Liver (tissue), 9 donors: ENCODE data around the gene TMEM61. TPM values are rescaled to one million over a fixed set of nuclear protein-coding genes. Genes with fewer than 3 reads are reported as not detected.

Source experiments
- DNase-seq: peaks from one replicate; pipeline ENCODE4 v3.0.0-alpha.2; 2017; ENCODE audit warnings: low spot score
- H3K27ac ChIP-seq, 2 donors: one replicate each; pipeline ENCODE4 v1.7.0; 2013; ENCODE audit warnings: inconsistent platforms in 2 of 2, low read length in 2 of 2, control low read depth in 1 of 2, low read depth in 1 of 2, mild to moderate bottlenecking in 1 of 2
- H3K27me3 ChIP-seq, 4 donors: one replicate each; pipeline versions ENCODE4 v1.6.1 to v1.7.0; 2013; ENCODE audit warnings: low read length in 3 of 4, inconsistent platforms in 1 of 4, mild to moderate bottlenecking in 1 of 4, moderate library complexity in 1 of 4; ENCODE audit not compliant: control insufficient read depth in 4 of 4, insufficient read depth in 4 of 4
- H3K36me3 ChIP-seq, 4 donors: one replicate each; pipeline versions ENCODE4 v1.6.1 to v1.7.0; 2013; ENCODE audit warnings: low read length in 3 of 4, mild to moderate bottlenecking in 3 of 4, low read depth in 1 of 4, moderate library complexity in 1 of 4; ENCODE audit not compliant: control insufficient read depth in 4 of 4, insufficient read depth in 3 of 4
- H3K4me1 ChIP-seq, 4 donors: one replicate each; pipeline versions ENCODE4 v1.6.1 to v1.7.0; 2013; ENCODE audit warnings: low read length in 3 of 4, mild to moderate bottlenecking in 3 of 4, moderate library complexity in 1 of 4; ENCODE audit not compliant: control insufficient read depth in 4 of 4, insufficient read depth in 4 of 4
- H3K4me3 ChIP-seq, 3 donors: one replicate each; pipeline versions ENCODE4 v1.6.1 to v1.7.0; 2013; ENCODE audit warnings: low read length in 3 of 3, control low read depth in 1 of 3, low read depth in 1 of 3, mild to moderate bottlenecking in 1 of 3
- H3K9ac ChIP-seq, 2 donors: one replicate each; pipeline ENCODE4 v1.7.0; 2013; ENCODE audit warnings: low read length in 2 of 2, mild to moderate bottlenecking in 2 of 2, moderate library complexity in 2 of 2, control low read depth in 1 of 2, low read depth in 1 of 2
- H3K9me3 ChIP-seq, 4 donors: one replicate each; pipeline versions ENCODE4 v1.6.1 to v1.7.0; 2013; ENCODE audit warnings: low read length in 3 of 4; ENCODE audit not compliant: control insufficient read depth in 4 of 4
- CTCF ChIP-seq: fragments of 150-350 bp; IDR thresholded peaks from 2 replicates; pipeline ENCODE4 v1.5.1; 2017; ENCODE audit warnings: improper control_type of control experiment, low read depth, low read length; ENCODE audit not compliant: missing input control
- FOXA1 ChIP-seq: IDR thresholded peaks from 2 replicates; pipeline ENCODE4 v1.6.1; 2016; ENCODE audit warnings: antibody characterized with exemption
- FOXA2 ChIP-seq: IDR thresholded peaks from 2 replicates; pipeline ENCODE4 v1.6.1; 2016; ENCODE audit warnings: antibody characterized with exemption
- HNF4A ChIP-seq, 2 donors: conservative IDR thresholded peaks; 2 replicates each; pipeline ENCODE4 v1.6.1; 2016; ENCODE audit warnings: antibody characterized with exemption in 2 of 2, mild to moderate bottlenecking in 2 of 2
- HNF4G ChIP-seq: IDR thresholded peaks from 2 replicates; pipeline ENCODE4 v1.6.1; 2016; ENCODE audit warnings: antibody characterized with exemption
- MAX ChIP-seq: IDR thresholded peaks from 2 replicates; pipeline ENCODE4 v1.6.1; 2016; ENCODE audit warnings: antibody characterized with exemption
- NR2F2 ChIP-seq: IDR thresholded peaks from 2 replicates; pipeline ENCODE4 v1.6.1; 2016; ENCODE audit warnings: antibody characterized with exemption
- RXRA ChIP-seq, 2 donors: IDR thresholded peaks; 2 replicates each; pipeline ENCODE4 v1.6.1; 2017 to 2018; ENCODE audit warnings: antibody characterized with exemption in 2 of 2, mild to moderate bottlenecking in 1 of 2
- TAF1 ChIP-seq: conservative IDR thresholded peaks from 2 replicates; pipeline ENCODE4 v1.6.1; 2016; ENCODE audit warnings: antibody characterized with exemption, mild to moderate bottlenecking
- ZBTB33 ChIP-seq: IDR thresholded peaks from 2 replicates; pipeline ENCODE4 v1.6.1; 2016; ENCODE audit warnings: antibody characterized with exemption
- WGBS: extraction: QIAGEN DNeasy Blood & Tissue Kit; methylation state at CpG from one replicate; pipeline ENCODE4 v1.1.7; 2013; 5-methylcytosine and 5-hydroxymethylcytosine counted together
- polyA plus RNA-seq, 2 donors: library from polyadenylated mRNA; stranded (reverse) in 1 of 2; unstranded in 1 of 2; fragments of 200-250 nt in 1 of 2; fragments of >200 nt in 1 of 2; fragmentation: Nextera tagmentation in 1 of 2; extraction: Ambion mirVana in 1 of 2; gene quantifications; one replicate each; pipeline versions ENCODE4 v1.2.1 to v1.2.3, GENCODE V29; 2013 to 2015
- total RNA-seq, 2 donors: library from RNA; depleted of rRNA; stranded (reverse); fragments of >200 nt; gene quantifications; one replicate each; pipeline ENCODE4 v1.2.3, GENCODE V29; 2014
- donor health status: healthy.
- donor health status: healthy.
- donor health status: healthy.
- donor health status: healthy.
- donor health status: healthy.

Gene TMEM61
- total and polyA plus RNA-seq, 4 donors: not detected

- Histone ChIP-seq H3K9me3 (no peaks in the 10 kb centered on the region), H3K27me3 (no peaks in the 10 kb centered on the region), H3K27ac (peak overlapping the region; percentile 80 to 87), H3K36me3 (peaks cover 0 to 4% (median 2%) of the 10 kb centered on the region in 4 donors), H3K9ac (peak overlapping the region in 1 of 2 donors; percentile 42), H3K4me3 (peak overlapping the region; percentile 67 to 91 (median 80)), H3K4me1 (peaks cover 13 to 77% (median 58%) of the 10 kb centered on the region in 4 donors)
- TF ChIP-seq HNF4G (no peak), ZBTB33 (no peak), TAF1 (no peak), MAX (no peak), NR2F2 (no peak), FOXA1 (no peak), CTCF (no peak), FOXA2 (no peak), RXRA (IDR thresholded peaks at IDR 0.05) (no peak), HNF4A (conservative IDR thresholded peaks at IDR 0.05) (no peak)
- DNase-seq: no peak
- WGBS: 7% methylated on average over 49 of the region's 49 CpGs
Observed at GRCh38 chr1:55040083-55040932, 59.9 kb downstream of the TMEM61 start.

GRCh38 chr1:55040933-55041494 is 60.6 kb downstream of the TMEM61 start:
- peaks cover 15 to 76% (median 56%) of the 10 kb centered on the region in 4 donors for H3K4me1 ChIP-seq
- peak overlapping the region in 1 of 2 donors; percentile 42 for H3K9ac ChIP-seq
- peak overlapping the region; percentile 80 to 87 for H3K27ac ChIP-seq
- 20% methylated on average over 5 of the region's 5 CpGs for WGBS
- peak overlapping the region; percentile 67 to 91 (median 80) for H3K4me3 ChIP-seq
- TF ChIP-seq RXRA (IDR thresholded peaks at IDR 0.05) (no peak), MAX (no peak), CTCF (no peak), FOXA1 (no peak)
- no peaks in the 10 kb centered on the region for H3K27me3 ChIP-seq
- no peak for DNase-seq
- H3K9me3 ChIP-seq: no peaks in the 10 kb centered on the region
- H3K36me3 ChIP-seq: peaks cover 0 to 5% (median 2%) of the 10 kb centered on the region in 4 donors
